Measurements from ENCODE around the gene TIMM8B.

DNA sequence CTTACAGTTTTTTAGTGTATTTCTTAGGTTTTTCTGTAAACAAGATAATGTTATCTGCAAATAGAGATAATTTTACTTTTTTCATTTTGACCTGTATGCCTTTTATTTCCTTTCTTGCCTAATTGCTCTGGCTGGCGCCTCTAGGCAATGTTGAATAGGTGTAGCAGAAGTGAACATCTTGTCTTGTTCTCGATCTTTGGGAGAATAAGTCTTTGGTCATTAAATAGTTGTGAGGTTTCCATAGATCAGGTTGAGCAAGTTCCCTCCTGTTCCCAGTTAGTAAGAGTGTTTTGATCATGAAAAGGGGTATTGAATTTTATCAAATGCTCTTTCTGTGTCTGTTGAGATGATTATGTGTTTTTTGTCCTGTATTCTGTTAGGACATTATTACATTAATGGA is 36.8 kb downstream of the TIMM8B start:
- TF ChIP-seq EZH2phosphoT487 (IDR thresholded peaks at IDR 0.05; ENCODE audit: insufficient read depth, low read depth) (no peak), EZH2 (IDR thresholded peaks at IDR 0.05; ENCODE audit: insufficient read depth, poor library complexity, severe bottlenecking) (no peak)

All from GM23248 (cell line).